NCI-H128 (cell line): ENCODE results near the gene BEAN1.
"Not testable (repeated sequence)": the region's sequence is repeated elsewhere in the genome, so short reads cannot be mapped to it uniquely, and the experiment has no call there.

ENCODE experiments used
- DNase-seq: peaks from one replicate; lab custom pipeline; 2025; ENCODE audit not compliant: unreplicated experiment; lab: John Stamatoyannopoulos, UW

Gene BEAN1

GRCh38 chr16:66503612-66504011 is 76.5 kb downstream of the BEAN1 start:
- no peak for DNase-seq

GRCh38 chr16:66507731-66508239 is 80.7 kb downstream of the BEAN1 start:
- DNase-seq: no peak

GRCh38 chr16:66508248-66508913 is 81.3 kb downstream of the BEAN1 start:
- no peak for DNase-seq

- no peak for DNase-seq
These were observed 81.9 kb downstream of the BEAN1 start for GRCh38 chr16:66508914-66509496.

GRCh38 chr16:66509576-66509975 is 82.5 kb downstream of the BEAN1 start:
- DNase-seq: no peak

- no peak for DNase-seq
These were observed 83.2 kb downstream of the BEAN1 start for GRCh38 chr16:66510298-66510697.

- no peak for DNase-seq
These were observed 83.9 kb downstream of the BEAN1 start for GRCh38 chr16:66510711-66511601.

- DNase-seq: no peak
These were observed 84.6 kb downstream of the BEAN1 start for GRCh38 chr16:66511602-66512271.

- DNase-seq: no peak
These were observed 85.4 kb downstream of the BEAN1 start for GRCh38 chr16:66512272-66513110.

GRCh38 chr16:66513111-66513723 is 86.1 kb downstream of the BEAN1 start:
- no peak for DNase-seq

- not testable (repeated sequence) for DNase-seq
These were observed 87.3 kb downstream of the BEAN1 start for GRCh38 chr16:66514391-66514790.

GRCh38 chr16:66514980-66515595 is 88.0 kb downstream of the BEAN1 start:
- DNase-seq: not testable (repeated sequence)

GRCh38 chr16:66515596-66516508 is 88.8 kb downstream of the BEAN1 start:
- no peak for DNase-seq

GRCh38 chr16:66516509-66516807 is 89.4 kb downstream of the BEAN1 start:
- no peak for DNase-seq

GRCh38 chr16:66516808-66517585 is 89.9 kb downstream of the BEAN1 start:
- no peak for DNase-seq

GRCh38 chr16:66517586-66518263 is 90.6 kb downstream of the BEAN1 start:
- DNase-seq: no peak
